GM18502 (cell line): ENCODE measurements around the gene CFAP299.
A peak's percentile ranks its signal among the peaks of the same experiment; 100 is the strongest.

Experiments
- ATAC-seq: cut with Tn5 transposase; IDR thresholded peaks from one replicate; pipeline ENCODE4 v1.9.1; 2021; ENCODE audit warnings: mild to moderate bottlenecking; ENCODE audit not compliant: unreplicated experiment, poor library complexity

Gene CFAP299

DNA sequence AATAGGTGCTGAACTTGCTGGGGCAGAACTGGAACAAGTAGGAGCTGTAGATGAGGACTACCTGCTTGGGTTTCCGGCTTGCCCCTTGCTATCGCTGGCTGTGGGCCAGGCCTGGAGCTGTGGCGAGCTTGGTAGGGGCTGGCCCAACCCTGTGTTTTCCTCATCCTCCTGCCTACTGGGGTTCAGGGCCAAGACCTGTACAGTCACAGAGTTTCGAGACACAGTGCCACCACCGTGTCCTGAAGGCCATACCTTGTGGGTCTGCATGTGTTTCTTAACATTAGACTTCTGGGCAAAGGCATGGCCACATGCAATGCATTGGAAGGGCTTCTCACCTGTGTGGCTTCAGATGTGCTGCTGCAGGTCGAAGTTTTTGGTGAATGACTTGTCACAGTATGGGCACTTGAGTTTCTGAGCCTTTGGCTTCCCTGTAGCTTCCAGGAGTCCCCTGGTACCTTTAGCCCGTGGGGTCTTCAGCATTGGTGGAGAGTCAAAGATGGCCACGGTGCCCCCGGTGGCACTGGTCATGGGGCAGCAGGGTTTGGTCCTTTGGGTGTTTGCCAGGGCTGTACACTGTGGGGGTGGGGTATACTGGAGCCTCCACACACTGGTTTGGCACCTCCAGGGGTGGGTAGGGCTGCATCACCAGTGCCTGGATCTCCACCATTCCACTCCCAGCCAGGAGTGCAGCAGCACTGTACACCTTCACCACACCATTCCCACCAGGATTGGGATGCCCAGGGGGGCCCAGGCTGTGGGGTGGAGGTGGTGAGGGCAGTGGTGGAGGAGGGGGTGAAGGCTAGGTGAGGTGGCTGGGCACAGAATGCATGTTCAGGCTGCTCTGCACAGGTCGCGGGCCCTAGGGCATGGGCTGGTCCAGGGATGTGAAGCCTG, 52.1 kb downstream of the CFAP299 start:
- no peak for ATAC-seq

DNA sequence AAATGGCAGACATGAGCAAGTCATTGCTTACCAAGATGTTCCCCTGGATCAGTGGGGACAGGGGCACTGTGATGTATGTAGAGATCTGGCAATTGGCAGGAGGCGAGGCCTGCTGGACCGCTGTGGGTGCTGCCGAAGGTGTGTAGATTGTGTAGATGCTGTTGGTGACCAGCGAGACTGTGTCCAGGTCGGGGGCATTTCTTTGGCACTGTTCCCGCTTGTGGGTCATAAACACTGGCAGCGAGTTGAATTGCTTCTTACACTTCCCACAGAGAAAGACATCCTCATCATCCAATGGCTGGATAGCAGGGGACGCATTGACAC, 52.7 kb downstream of the CFAP299 start:
- ATAC-seq, result no peak

DNA sequence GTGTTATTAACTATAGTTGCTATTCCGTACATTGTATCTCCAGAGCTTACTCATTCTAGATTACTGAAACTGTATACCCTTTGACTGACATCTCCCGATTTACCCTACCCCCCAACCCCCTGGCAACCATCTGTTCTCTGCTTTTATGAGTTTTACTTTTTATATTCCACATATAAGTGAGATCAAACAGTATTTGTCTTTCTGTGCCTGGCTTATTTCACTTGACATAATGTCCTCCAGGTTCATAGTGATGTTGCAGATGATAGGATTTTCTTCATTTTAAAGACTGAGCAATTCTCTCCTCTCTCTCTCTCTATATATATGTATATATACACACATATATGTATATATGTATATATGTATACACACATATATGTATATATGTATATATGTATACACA, 54.6 kb downstream of the CFAP299 start:
- no peak for ATAC-seq

DNA sequence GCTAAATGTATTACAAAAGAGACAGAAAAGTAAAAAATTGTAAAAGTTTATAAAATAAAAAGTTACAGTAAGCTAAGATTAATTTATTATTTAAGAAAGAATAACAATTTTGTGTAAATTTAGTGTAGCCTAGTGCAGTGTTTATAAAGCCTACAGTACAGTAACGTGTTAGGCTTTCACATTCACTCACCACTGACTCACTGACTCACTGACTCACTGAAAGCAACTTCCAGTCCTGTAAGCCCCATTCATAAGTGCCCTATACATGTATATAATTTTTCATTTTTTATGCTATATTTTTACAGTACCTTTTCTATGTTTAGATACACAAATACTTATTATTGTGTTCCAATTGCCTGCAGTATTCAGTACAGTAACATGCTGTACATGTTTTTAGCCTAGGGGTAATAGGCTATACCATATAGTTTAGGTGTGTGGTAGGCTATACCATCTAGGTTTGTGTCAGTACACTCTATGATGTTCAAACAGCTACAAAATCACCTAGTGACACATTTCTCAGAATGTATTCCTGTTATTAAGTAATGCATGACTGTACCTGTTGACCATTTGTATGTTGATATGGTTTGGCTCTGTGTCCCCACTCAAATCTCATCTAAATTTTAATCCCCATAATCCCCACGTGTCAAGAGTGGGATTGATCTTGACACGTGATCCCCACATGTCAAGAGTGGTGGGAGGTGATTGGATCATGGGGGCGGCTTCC, 57.9 kb downstream of the CFAP299 start:
- peak; percentile 90 for ATAC-seq

DNA sequence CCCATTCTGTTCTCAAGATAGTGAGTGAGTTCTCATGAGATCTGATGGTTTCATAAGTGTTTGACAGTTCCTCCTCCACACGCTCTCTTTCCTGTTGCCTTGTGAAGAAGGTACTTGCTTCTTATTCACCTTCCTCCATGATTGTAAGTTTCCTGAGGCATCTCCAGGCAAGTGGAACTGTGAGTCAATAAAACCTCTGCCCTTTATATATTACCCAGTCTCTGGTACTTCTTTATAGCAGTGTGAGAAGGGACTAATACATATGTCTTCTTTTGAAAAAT, 58.4 kb downstream of the CFAP299 start:
- ATAC-seq, result peak; percentile 42

DNA sequence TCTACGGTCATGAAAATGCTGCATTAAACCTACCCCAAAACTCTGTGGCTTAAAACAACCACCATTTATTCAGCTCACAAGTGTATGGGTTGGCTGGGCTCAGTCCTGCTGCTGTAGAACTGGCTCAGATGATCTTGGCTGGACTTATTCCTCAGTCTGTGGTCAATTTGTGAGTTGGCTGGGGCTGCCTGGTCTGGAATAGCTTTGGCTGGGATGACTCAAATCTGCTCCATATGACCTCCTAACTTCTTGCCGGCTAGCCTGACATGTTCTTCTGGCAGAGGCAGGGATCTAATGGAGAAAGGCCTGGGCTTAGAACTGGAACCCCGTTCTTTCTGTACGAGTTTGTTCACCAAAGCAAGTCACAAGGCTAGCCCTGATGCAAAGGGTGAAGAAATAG, 71.7 kb downstream of the CFAP299 start:
- ATAC-seq, result no peak

DNA sequence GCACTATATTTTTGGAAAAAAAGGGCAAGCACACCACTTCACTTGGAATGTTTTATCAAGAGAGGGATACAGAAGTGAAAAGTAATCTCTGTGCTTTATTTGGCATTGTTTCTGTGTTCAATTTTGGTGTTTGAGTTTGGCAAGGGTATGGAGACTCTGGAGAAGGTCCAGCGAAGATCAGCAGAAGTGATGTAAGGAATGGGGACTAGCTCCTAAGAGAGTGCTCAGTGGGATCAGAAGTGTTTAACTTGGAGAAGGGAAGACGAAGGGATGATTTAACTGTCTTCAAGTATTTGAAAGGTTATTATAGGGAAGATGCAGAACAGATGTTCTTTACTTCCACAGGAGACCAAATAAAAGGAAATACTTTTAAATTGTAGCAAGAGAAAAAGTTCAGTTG, 74.3 kb downstream of the CFAP299 start:
- no peak for ATAC-seq

DNA sequence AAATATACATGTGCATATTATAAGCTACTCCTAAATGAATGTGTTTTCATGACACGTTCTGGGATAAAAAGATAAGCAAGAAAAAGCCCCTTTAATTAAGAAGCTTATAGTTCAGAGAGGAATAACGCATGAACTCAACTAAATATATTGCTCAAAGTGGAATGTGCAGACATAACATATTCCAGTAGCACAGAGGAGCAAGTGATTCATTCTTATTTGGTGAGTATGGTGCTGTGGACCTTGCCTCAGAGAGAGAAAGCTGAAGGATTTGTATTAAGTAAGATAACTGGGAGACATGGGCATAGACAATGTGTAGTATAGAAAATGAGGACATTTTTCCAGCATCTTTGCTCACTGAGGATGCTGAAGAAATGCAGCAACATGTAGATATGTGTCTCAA, 76.8 kb downstream of the CFAP299 start:
- ATAC-seq, result no peak

DNA sequence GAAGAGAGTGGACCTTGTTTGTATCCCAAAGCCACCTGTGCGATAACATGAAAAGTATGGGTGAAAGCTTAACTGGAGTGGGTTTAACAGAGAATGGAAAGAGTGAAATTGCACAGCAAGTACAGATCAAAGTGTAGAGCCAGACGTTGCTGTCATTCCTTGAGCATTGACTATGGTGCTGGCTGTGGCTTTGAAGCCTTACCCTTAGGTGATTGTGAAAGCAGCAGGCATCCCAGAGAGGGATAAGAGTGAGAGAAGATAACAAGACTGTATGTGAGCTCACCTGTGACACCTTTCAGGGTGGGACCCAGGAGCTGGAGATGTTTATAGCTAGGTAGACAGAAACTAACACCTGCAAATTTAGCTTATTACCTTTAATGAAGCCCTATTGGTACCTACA, 77.6 kb downstream of the CFAP299 start:
- ATAC-seq, result no peak

DNA sequence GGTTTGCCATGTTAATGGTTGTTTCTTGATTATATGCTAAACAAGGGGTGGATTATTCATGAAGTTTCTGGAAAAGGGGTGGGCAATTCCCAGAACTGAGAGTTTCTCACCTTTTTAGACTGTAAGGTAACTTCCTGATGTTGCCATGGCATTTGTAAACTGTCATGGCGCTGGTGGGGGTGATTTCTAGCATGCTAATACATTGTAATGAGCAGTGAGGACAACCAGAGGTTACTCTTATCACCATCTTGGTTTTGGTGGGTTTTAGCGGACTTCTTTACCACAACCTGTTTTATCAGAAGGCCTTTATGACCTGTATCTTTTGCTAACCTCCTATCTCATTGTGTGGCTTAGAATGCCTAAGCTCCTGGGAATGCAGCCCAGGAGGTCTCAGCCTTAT, 81.5 kb downstream of the CFAP299 start:
- no peak for ATAC-seq

DNA sequence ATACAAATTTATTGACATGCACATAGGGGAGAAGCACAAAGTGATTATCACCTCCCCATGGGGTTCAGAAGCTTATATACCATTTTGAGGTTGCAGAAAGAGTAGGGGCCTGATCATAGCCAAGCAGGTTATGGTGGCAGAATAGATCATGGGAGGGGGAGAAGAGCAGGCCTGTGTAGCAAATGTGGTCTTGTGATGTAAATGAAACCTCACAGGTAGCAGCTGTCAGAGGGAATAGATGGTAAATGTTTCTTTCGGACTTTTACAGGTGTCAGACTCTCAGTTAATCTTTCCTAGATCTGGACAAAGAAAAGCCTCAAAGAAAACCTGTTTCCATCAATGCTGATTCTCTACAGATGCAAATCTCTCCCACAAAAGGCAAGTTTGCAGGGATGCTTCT, 84.4 kb downstream of the CFAP299 start:
- no peak for ATAC-seq

DNA sequence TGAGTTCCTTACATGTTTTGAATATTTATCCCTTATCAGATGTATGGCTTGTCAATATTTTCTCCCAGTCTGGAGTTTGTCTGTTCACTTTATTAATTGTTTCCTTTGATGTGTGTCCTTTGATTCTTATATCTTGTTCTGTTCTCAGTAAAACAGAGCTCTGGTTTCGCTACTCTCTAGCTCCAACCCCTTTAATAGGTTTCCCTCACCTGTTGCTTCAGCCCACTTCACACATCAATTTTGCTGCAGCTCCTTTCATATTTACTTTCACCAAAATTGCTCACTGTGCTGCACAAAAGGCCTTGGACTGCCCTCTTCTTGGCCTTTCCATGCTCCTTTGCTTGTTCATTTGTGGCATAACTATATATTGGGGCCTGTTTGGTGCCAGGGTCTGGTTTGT, 85.1 kb downstream of the CFAP299 start:
- ATAC-seq, result no peak

DNA sequence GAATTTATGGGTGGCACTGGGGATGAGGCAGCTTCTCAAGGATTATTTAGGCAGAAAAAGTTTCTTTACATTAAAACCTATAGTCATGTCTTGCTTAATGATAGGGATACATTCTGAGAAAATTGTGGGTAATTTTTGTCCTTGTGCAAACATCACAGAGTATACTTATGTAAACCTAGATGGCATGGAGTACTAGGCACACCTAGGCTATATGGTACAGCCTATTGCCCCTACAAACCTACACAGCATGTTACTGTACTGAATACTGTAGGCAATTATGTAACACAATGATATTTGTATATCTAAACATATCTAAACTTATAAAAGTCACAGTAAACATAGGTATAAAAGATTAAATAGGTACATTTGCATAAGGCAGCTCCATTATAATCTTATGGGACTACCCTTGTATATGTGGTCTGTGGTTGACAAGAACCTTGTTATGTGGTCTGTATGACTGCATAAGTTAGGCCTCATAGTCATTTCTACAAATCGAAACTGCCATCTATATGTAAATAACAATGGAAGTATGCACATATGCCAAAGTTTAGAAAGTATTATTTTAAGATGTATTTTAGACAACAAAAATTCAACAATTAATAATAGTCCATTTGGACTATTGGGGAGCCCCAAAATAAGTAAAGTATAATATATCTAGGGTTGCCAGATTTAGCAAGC, 87.3 kb downstream of the CFAP299 start:
- ATAC-seq, result peak; percentile 80

DNA sequence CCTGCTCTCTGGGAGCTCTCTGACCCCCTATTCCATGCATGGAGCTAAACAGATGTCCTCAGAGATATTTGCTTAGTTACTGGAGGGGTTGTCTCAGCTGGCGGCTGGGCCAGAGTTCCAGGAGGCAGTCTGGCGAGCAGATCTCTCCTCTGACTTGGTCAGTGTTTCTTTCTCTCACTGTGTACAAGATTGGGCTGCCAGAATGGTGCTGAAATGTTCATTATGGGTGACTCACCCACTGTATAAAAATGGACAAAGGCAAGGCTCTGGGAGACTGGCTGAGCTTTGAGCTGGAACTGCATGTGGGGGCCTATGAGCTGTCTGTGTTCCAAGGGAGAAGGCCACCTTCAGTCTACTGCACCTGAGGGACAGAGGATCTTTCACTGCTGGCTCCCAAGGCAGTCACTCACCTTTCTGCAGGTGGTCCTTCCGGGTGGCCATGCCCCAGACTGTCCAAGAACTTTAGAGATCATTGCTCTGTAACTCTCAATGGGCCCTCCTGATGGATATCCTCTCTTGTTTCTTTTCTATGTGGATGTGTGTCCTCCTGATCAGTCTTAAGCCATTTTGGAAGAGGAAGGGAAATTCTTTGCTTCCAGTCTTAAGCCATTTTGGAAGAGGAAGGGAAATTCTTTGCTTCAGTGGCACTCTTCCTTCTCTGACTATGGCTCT, 88.2 kb downstream of the CFAP299 start:
- ATAC-seq, result no peak

DNA sequence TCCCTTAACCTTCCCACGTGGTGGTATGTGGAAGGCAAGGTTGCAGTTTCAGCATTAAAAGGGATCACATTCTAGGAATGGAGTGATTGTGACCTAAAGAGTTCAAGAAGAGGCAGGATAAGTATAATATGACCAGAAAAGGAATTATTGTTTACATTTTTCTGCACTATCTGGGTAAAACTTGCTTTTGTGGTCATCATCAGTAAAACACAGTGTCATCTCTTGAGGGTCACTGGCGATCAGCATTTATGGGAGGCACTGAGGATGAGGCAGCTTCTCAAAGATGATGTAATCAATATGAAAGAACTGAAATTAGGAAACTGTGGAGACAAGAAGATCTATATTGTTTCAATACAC, 88.7 kb downstream of the CFAP299 start:
- no peak for ATAC-seq

DNA sequence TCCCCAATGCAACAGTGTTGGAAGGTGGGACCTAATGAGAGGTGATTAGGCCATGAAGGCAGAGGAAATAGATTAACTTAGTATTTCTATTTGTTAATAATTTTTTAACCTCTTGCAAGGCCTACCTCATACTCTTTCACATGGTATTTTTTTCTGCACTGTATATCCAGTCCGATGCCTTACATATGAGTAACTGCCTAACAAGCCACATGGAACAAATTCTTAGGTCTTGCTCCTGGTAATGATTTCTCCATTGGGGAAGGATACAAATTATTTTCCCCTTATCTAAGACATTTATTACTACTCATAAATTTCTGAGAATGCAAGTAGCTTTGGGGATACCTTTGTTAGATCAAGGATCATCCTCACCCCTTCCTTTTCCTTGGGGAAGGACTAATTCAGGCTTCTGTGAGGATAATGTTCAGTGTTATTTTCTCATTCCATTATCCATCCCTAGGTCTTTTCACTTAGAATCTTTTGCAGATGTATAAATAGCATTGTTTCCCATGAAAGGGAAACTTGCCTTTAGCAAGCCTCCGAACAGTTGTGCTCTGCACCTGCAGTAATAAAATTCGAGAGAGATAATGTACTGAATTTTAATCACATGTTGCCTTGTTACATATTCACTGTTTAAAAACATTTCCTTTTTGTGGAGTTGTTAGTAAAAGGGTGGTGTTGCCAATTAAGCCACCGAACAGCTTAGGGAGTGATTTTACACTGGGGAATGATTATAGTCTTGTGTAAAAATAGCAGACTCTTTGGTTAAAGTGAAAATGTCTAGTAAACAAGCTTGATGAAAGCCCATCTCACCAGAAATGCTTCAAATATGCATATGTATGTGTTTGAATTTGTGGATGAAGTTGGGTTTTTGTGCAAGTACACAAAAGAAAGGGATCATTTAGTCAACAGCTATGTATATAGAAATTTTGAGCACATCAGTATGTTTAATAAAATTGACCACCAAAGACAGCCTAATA, 89.9 kb downstream of the CFAP299 start:
- ATAC-seq, result no peak

DNA sequence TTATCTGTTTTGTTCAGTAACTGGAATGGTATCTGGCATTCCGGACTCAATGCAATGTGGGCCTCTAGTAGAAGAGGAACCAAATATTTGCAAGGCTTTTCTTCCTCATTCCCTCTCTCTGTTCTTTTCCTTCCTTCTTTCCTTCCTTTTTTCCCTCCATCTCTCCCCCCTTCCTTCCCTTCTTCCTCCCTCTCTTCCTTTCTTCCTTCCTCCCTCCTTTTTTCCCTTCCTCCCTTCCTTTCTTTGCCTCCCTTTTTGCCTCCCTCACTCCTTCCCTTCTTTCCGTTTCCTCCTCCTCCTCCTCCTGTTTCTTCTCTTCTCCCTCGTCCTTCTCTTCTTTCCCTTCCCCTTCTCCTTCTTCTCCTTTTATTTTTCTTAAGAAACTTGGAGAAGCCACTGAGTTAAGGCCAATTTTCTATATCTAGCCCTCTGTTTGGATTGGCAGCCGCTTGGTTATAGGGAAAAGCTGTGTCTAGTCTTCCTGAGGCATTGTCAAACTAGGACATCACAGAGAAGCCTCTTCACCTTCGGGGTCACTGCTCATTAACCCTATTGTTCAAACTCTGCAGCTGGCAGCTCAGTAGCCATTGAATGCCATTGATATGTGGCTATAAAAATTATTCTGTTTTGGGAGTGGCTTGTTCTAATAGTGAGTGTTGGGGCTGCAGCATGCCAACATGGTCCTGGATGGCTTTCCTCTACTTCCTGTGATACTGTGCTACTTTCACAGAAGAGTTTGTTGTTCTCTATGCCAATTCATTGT, 95.9 kb downstream of the CFAP299 start:
- no peak for ATAC-seq

DNA sequence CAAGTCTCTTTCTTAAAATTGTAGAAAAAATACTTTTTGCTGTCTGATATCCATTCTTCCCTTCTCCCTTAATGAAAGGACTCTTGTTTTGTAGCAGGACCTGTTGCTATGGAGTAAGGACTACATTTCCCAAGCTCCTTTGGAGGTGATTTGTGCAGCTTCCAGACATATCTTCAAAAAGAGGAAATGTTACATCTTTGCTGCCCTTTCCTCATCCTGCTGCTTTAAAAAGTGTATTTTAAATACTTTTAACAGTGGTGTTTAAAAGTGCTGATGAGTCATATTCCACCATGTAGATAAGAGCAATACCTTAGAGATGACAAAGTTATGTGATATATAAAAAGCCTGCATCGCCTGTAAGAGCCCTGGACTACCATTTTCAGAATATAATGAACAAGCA, 98.7 kb downstream of the CFAP299 start:
- no peak for ATAC-seq

DNA sequence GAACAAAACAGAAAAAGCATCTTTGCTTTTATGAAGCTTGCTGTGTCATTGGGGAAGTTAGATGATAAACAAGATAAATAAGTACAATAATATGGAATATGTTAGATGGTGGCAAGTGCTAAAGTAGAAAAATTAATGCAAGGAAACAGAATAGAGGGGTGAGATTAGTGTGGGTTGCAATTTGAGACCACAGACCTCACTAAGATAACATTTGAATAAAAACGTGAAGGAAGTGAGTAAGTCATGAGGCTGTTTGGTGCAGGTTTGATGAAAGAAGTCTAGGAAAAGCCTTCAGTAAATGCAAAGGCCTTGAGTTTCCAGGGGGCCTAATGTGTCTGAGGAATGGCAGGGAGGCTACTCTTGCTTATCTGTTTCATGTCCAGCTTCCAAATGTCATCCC, 102.5 kb downstream of the CFAP299 start:
- no peak for ATAC-seq
